SK-N-DZ (cell line): Measurements from ENCODE around the gene SEMA3D.

Source experiments
- DNase-seq: peaks from one replicate; pipeline ENCODE4 v3.0.0-alpha.2; 2015; ENCODE audit warnings: low spot score

Gene SEMA3D

GRCh38 chr7:85038466-85038865 lies 148.4 kb downstream of the SEMA3D start:
- no peak for DNase-seq

- no peak for DNase-seq
Measured at GRCh38 chr7:85033263-85033662, 153.6 kb downstream of the SEMA3D start.

- DNase-seq, result no peak
Measured at GRCh38 chr7:85031475-85031874, 155.4 kb downstream of the SEMA3D start.

- peak; percentile 48 for DNase-seq
Measured at GRCh38 chr7:85030893-85031292, 156.0 kb downstream of the SEMA3D start.

GRCh38 chr7:85025312-85025756 lies 161.5 kb downstream of the SEMA3D start:
- no peak for DNase-seq

GRCh38 chr7:85023916-85024315 lies 162.9 kb downstream of the SEMA3D start:
- DNase-seq, result peak; percentile 53

GRCh38 chr7:85023066-85023712 lies 163.7 kb downstream of the SEMA3D start:
- peak; percentile 59 for DNase-seq

GRCh38 chr7:85022064-85022697 lies 164.7 kb downstream of the SEMA3D start:
- DNase-seq, result no peak

GRCh38 chr7:85021101-85021704 lies 165.7 kb downstream of the SEMA3D start:
- no peak for DNase-seq

GRCh38 chr7:85019778-85020177 lies 167.1 kb downstream of the SEMA3D start:
- no peak for DNase-seq

GRCh38 chr7:85019176-85019575 lies 167.7 kb downstream of the SEMA3D start:
- no peak for DNase-seq

GRCh38 chr7:85018498-85018897 lies 168.4 kb downstream of the SEMA3D start:
- DNase-seq, result no peak

GRCh38 chr7:85016286-85016685 lies 170.6 kb downstream of the SEMA3D start:
- no peak for DNase-seq

- peak; percentile 32 for DNase-seq
Measured at GRCh38 chr7:85014936-85015660, 171.8 kb downstream of the SEMA3D start.

- DNase-seq, result no peak
Measured at GRCh38 chr7:85011127-85011526, 175.7 kb downstream of the SEMA3D start.

GRCh38 chr7:85010306-85010705 lies 176.6 kb downstream of the SEMA3D start:
- DNase-seq, result no peak

- DNase-seq, result no peak
Measured at GRCh38 chr7:85006754-85007153, 180.1 kb downstream of the SEMA3D start.

GRCh38 chr7:85004402-85004801 lies 182.5 kb downstream of the SEMA3D start:
- no peak for DNase-seq

GRCh38 chr7:85001495-85002345 lies 185.1 kb downstream of the SEMA3D start:
- no peak for DNase-seq

GRCh38 chr7:85000735-85001350 lies 186.0 kb downstream of the SEMA3D start:
- DNase-seq, result no peak

GRCh38 chr7:84999450-84999849 lies 187.4 kb downstream of the SEMA3D start:
- DNase-seq, result no peak
